NCI-H2196 (cell line): Measurements from ENCODE around the gene UPK1A.
"Not testable (repeated sequence)": the region's sequence is repeated elsewhere in the genome, so short reads cannot be mapped to it uniquely, and the experiment has no call there.

Experiments
- DNase-seq: peaks from one replicate; lab custom pipeline; 2025; ENCODE audit not compliant: unreplicated experiment; lab: John Stamatoyannopoulos, UW

The UPK1A gene

GRCh38 chr19:35716801-35717664 is 50.7 kb downstream of the UPK1A start:
- DNase-seq, result peak; percentile 87

DNA sequence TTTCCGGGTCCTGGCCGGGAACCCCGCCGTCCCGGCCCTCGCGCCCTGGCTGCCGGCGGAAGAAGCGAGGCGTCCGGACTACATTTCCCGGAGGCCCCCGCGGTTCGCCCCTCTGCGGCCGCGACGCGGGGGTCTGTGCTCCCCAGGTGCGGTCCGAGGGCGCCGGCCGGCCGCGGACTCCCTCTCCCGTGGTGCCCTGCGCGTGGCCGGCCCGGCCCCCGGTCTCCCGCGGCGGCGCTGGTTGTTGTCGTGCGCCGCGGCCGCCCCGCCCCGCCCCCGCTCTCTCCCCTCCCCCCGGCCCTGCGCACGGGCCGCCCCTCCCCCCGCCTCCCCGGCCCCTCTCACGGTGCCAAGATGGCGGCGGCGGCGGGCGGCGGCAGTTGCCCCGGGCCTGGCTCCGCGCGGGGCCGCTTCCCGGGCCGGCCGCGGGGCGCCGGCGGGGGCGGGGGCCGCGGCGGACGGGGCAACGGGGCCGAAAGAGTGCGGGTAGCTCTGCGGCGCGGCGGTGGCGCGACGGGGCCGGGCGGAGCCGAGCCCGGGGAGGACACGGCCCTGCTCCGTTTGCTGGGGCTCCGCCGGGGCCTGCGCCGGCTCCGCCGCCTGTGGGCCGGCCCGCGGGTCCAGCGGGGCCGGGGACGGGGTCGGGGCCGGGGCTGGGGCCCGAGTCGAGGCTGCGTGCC is 51.5 kb downstream of the UPK1A start, which contains the start of gene KMT2B:
KMT2B (plus strand) TSS at position 339 of the 680 bp plus-strand sequence; CDS start at position 355, 16 bp downstream.
- peak; percentile 93 for DNase-seq

- DNase-seq, result no peak
These were observed 52.2 kb downstream of the UPK1A start for GRCh38 chr19:35718345-35719041.

- no peak for DNase-seq
These were observed 53.3 kb downstream of the UPK1A start for GRCh38 chr19:35719402-35720162.

GRCh38 chr19:35720163-35720524 is 53.8 kb downstream of the UPK1A start:
- no peak for DNase-seq

- no peak for DNase-seq
These were observed 54.3 kb downstream of the UPK1A start for GRCh38 chr19:35720648-35721047.

- DNase-seq, result no peak
These were observed 55.1 kb downstream of the UPK1A start for GRCh38 chr19:35721374-35721773.

- no peak for DNase-seq
These were observed 56.1 kb downstream of the UPK1A start for GRCh38 chr19:35722461-35722860.

DNA sequence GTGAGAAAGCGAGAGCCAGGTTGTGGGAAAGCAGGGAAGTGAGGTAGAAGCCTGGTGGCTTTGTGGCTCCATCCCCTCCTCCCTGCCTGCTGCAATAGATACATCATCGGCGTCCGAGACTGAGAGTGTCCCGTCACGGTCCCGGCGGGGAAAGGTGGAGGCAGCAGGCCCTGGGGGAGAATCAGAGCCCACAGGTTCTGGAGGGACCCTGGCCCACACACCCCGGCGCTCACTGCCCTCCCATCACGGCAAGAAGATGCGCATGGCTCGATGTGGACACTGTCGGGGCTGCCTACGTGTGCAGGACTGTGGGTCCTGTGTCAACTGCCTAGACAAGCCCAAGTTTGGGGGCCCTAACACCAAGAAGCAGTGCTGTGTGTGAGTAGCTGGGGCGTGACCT is 56.6 kb downstream of the UPK1A start:
- DNase-seq, result no peak

GRCh38 chr19:35723671-35724070 is 57.4 kb downstream of the UPK1A start:
- no peak for DNase-seq

- DNase-seq, result not testable (repeated sequence)
These were observed 57.8 kb downstream of the UPK1A start for GRCh38 chr19:35724132-35724531.

GRCh38 chr19:35724560-35724959 is 58.2 kb downstream of the UPK1A start:
- DNase-seq, result no peak

DNA sequence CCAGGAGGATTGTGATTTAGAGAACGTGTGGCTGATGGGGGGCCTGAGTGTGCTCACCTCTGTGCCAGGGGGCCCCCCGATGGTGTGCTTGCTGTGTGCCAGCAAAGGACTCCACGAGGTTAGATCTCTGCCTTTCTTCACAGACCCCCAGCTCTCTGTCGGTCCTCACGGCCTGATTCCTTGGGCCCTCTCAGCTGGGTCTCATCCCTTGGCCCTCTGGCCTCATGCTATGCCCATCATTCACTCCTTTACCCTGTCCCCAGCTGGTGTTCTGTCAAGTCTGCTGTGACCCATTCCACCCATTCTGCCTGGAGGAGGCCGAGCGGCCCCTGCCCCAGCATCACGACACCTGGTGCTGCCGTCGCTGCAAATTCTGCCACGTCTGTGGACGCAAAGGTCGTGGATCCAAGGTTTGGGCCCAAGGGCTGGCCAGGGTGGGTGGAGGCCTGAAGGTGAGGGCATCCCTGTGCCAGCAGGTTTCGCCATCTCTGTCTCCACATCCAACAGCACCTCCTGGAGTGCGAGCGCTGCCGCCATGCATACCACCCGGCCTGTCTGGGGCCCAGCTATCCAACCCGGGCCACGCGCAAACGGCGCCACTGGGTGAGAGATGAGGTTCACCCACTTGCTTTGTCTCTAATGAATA is 59.0 kb downstream of the UPK1A start:
- DNase-seq, result no peak

- no peak for DNase-seq
These were observed 61.0 kb downstream of the UPK1A start for GRCh38 chr19:35727053-35727955.
